Erythroblast (primary cell): ENCODE results near the gene USB1.

Source experiments
- GATA1 ChIP-seq: IDR thresholded peaks from 2 replicates; pipeline ENCODE4 v1.6.1; 2011; ENCODE audit warnings: low read depth, mild to moderate bottlenecking, control low read depth, low read length, moderate library complexity
- POLR2A ChIP-seq: IDR thresholded peaks from 2 replicates; pipeline ENCODE4 v1.6.1; 2011; ENCODE audit warnings: mild to moderate bottlenecking, low read length

GRCh38 chr16:58046936-58047335, 45.7 kb downstream of the USB1 start:
- TF ChIP-seq GATA1: no peak
- no peak for TF ChIP-seq POLR2A
